CD4-positive, alpha-beta T cell treated with Interleukin-4 for 4 hours (primary cell): ENCODE data around the gene CPSF4L.
A peak's percentile ranks its signal among the peaks of the same experiment; 100 is the strongest.
"Not testable (repeated sequence)": the region's sequence is repeated elsewhere in the genome, so short reads cannot be mapped to it uniquely, and the experiment has no call there.

Source experiments
- DNase-seq: peaks from one replicate; pipeline ENCODE4 v3.0.0-alpha.2; 2020

The CPSF4L gene

DNA sequence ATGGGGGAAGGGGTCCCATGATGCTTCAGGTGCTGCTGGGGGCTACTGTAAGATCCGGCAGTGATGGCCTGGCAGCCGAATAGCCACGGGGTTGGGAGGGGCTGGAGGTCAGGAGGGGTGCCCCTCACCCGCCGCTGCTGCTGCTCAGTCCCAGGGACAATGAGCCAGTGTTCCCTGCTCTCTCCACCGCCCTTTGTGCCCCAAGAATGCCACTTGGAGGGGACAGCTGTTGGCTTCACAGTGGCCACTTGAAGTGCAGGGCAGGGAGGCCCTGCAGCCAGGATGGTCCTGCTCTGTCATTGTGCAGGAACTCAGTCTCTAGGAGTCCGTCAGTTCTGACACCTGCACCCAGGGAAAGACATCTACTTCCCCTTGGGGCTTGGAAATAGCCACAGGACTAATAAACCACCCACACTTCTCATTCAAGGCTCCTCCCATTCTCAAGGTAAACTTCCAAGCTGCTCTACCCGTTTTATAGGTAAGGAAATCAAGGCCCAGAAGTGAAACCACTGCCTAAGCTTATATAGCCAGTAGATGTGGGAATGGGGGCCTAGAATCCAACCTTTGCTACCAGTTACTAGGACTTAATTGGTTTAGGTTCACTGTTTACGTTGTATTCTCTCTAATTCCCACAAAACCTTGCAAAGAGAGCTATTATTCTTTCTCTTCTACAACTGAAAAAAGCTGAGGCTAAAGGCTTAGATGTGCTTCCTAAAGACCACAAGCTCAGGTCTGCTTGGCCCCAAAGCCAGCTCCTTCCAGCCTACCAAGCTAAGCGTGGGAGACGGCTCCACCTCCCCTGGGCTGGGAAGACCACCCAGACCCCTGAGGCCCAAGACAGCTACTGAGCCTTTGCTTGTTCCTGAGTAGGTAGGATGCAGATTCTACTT is 6.2 kb upstream of the CPSF4L start:
- DNase-seq = no peak

DNA sequence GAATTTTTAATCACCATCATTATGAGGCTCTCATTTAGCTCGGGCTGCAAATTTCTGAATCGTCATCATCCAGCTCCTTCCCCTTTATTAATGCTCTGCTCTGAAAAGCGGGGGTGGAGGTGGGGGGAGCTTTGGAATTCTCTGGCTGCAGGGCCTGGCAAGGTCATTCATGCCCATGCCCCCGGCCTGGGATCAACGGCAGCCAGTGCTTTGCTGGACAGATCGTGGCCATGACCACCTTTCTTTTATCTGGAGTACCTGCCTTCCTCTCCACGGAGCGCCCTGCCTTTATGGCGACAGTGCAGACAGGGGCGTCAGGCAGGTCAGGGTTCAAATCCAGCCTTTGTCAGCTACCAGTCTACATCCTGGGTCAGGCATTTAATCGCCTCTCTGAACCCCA is 5.1 kb upstream of the CPSF4L start:
- no peak for DNase-seq

DNA sequence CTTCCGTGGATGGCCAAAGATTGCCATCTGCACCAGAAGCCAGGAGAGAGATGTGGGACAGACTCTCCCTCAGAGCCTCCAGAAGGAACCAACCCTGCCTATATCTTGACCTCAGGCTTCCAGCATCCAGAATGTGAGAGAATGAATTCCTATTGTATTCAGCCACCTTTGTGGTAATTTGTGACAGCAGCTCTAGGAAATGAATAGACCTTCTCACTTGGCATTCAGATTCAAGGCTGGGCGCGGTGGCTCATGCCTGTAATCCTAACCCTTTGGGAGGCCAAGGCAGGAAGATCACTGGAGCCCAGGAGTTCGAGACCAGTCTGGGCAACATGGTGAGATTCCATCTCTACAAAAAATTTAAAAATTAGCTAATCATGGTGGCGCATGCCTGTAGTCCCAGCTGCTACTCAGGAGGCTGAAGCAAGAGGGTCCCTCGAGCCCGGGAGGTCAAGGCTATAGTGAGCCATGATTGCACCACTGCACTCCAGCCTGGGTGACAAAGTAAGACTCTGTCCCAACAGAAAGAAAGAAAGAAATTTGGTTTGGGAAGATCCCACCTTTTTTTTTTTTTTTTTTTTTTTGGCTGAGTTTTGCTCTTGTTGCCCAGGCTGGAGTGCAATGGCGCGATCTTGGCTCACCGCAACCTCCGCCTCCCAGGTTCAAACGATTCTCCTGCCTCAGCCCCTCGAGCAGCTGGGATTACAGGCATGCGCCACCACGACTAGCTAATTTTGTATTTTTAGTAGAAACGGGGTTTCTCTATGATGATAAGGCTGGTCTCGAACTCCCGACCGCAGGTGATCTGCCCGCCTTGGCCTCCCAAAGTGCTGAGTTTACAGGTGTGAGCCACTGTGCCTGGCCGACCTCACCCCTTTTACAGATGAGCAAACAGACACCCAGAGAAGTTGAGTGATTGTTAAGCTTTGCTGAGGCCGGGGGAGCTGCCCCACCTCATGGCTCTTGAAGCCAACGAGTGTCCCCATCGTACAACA is 4.3 kb upstream of the CPSF4L start:
- DNase-seq = no peak

- DNase-seq = not testable (repeated sequence)
Observed at GRCh38 chr17:73264448-73264847, 2.8 kb upstream of the CPSF4L start.

- DNase-seq = no peak
Observed at GRCh38 chr17:73262676-73263642, 1.3 kb upstream of the CPSF4L start.

DNA sequence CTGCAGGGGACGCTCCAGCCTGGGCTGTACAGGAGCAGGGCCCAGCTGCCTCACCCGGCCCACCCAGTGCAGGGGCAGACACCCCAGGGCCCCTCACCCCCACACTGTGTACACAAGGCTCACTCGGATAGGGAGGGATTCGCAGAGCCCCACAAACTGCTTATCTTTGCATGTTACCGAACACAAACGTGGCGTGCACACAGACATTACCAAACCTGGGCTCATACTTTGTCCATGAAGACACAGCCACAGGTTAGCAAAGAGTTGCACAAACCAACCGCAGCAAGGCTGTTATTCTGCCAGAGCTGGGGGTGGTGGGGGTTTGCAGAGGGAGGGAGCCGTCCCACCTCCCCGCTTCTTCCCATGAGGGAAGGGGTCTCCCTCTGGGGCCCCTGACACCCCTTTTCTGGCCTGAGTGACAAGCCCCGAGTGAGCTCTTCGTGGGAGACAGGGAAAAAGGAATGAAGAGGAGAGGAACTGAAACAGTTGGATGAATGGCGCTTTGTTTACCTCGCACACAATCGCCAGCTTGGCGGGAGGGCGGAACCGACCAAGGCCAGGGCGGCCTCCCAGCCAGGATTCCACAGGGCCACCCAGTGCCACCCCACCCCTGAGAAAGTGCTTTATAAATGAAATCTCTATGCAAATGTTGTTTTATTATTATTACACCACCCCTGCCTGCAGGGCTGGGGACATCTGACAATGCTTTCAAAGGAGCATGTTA is 434 bp upstream of the CPSF4L start:
- no peak for DNase-seq

GRCh38 chr17:73257516-73257915 is 4.2 kb downstream of the CPSF4L start:
- no peak for DNase-seq

DNA sequence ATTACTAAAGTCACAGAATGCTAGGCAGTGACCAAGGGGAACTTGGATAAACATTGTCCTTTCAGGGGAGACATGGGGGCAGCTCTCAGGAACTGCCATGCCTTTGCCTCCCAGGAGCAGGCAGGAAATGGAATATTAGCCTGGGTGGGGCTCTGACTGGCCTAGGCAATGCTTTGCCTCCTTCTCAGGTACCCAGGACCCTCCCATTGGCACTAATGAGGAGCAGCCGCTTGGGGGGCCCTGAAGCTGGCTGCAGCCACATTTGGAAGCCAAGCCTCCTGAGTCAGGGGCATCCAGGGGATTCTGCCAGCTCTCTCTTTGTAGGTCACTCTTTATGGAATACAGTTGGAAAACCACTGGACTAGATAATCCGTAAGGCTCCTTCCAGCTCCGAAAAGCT is 5.5 kb downstream of the CPSF4L start:
- DNase-seq = no peak

GRCh38 chr17:73255671-73256181 is 6.0 kb downstream of the CPSF4L start:
- DNase-seq = peak; percentile 54

DNA sequence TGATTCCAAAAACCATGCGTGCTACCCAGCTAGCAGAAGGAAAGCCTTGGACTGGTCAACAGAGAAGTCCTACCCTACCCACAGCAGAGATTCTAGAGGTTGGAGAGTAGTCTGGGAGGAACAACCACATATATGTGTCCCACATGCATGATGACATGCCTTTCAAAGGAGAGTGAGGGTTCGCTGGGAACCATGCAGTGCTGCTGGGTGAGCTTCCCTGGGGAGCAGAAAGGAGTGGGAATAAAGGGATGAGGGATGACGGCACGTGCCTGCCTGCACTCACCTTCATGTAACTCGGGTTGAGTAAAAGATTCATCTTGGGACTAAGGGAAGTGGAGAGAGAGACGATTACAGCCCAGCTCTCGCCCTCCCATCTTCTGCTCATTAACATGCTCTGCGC is 9.8 kb downstream of the CPSF4L start:
- no peak for DNase-seq

- no peak for DNase-seq
Observed at GRCh38 chr17:73250851-73251640, 10.6 kb downstream of the CPSF4L start.

- DNase-seq = no peak
Observed at GRCh38 chr17:73249700-73250099, 12.0 kb downstream of the CPSF4L start.

DNA sequence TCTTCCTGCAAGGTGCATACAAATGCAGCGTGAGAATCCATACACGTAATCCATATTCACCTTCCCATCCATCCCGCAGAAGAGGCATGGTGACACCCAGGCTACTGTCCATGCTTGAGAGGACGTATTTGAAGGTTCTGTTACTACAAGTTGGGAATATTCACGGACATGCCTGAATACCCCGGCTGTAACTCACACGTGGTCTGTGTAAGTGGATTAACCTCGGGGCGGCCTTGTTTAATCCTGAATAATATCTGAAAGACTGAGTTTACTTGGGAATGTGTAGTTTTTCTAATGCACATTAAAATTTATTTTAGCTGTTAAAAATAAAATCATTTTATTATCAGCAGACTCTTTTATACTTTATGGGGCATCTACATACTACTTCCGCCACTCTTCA is 13.1 kb downstream of the CPSF4L start:
- no peak for DNase-seq

- no peak for DNase-seq
Observed at GRCh38 chr17:73247726-73248125, 14.0 kb downstream of the CPSF4L start.

GRCh38 chr17:73240561-73240960 is 21.1 kb downstream of the CPSF4L start:
- DNase-seq = no peak

- DNase-seq = no peak
Observed at GRCh38 chr17:73237714-73238113, 24.0 kb downstream of the CPSF4L start.

DNA sequence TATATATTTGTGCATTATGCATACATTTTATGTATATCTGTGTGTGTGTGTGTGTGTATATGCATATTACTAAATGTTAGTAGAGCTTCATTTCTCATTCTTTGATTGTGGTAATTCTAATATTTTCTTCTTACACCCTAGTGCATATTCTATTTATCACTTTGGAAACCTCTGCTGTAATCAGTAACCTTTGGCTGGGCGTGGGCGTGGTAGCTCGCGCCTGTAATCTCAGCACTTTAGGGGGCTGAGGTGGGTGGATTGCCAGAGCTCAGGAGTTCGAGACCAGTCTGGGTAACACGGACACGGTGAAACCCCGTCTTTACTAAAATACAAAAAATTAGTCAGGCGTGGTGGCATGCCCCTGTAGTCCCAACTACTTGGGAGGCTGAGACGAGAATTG is 26.9 kb downstream of the CPSF4L start:
- DNase-seq = no peak

- DNase-seq = peak; percentile 16
Observed at GRCh38 chr17:73232587-73233373, 28.9 kb downstream of the CPSF4L start.

DNA sequence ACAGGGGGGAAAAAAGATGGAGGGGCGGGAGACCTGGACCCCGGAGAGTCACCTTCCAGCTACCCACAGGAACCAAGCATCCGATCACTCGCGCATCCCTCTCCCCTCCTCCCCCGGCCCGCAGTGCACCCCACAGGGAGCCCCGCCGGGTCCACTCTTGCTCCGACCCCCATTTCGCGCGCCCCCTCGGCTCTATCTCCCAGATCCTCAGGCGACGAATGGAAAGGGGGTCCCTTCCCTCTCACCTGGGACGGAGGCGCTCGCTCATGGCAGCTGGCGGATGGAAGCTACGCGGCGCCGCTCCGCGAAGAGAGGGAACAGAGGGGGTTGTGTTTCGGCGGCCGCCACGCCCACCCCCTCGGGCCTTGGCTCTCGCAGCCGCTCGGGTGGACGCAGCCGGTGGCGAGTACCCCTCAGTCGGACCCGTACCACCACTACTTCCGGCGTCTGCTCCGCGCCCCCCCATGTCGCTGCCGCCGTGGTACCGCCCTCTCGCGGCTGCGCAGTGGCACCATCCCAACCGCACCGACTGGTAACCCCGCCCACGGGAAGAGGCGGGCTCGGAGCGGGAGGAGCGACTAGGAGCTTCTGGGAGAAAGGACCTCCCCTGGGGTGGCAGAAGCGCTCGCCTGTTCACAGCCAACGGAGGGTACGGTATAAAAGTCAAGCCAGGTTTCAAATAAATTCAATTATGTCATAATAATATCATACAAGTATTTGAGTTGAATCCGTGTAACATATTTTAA is 29.7 kb downstream of the CPSF4L start:
- DNase-seq = peak; percentile 95
